ENCODE measurements around the gene GRM5. TPM values are rescaled to one million over a fixed set of nuclear protein-coding genes. Genes with fewer than 3 reads are reported as not detected.

GRM5 gene
- polyA plus RNA-seq, 3 donors from 2014 or later: not detected

- H3K4me3 Mint-ChIP-seq: no peak overlapping the region
- H3K36me3 Mint-ChIP-seq: no peaks in the 10 kb centered on the region
- no peaks in the 10 kb centered on the region for H3K4me1 Mint-ChIP-seq
- H3K27ac Mint-ChIP-seq: no peak overlapping the region
- peaks cover 0 to 2% (median 0%) of the 10 kb centered on the region in 3 donors for H3K27me3 Mint-ChIP-seq (ENCODE audit: low read depth in 3 of 3)
- H3K9me3 Mint-ChIP-seq: no peaks in the 10 kb centered on the region
- DNase-seq: no peak
These were observed 544.0 kb downstream of the GRM5 start for GRCh38 chr11:88521799-88522201.

- no peak overlapping the region for H3K4me3 Mint-ChIP-seq
- H3K9me3 Mint-ChIP-seq: no peaks in the 10 kb centered on the region
- H3K36me3 Mint-ChIP-seq: no peaks in the 10 kb centered on the region
- peaks cover 0 to 2% (median 0%) of the 10 kb centered on the region in 3 donors for H3K27me3 Mint-ChIP-seq (ENCODE audit: low read depth in 3 of 3)
- no peaks in the 10 kb centered on the region for H3K4me1 Mint-ChIP-seq
- no peak overlapping the region for H3K27ac Mint-ChIP-seq
- no peak for DNase-seq
These were observed 544.4 kb downstream of the GRM5 start for GRCh38 chr11:88521399-88521798.

GRCh38 chr11:88520391-88520790 is 545.4 kb downstream of the GRM5 start:
- H3K9me3 Mint-ChIP-seq: no peaks in the 10 kb centered on the region
- no peaks in the 10 kb centered on the region for H3K36me3 Mint-ChIP-seq
- DNase-seq: no peak
- peaks cover 0 to 4% (median 2%) of the 10 kb centered on the region in 3 donors for H3K27me3 Mint-ChIP-seq (ENCODE audit: low read depth in 3 of 3)
- no peak overlapping the region for H3K27ac Mint-ChIP-seq
- no peak overlapping the region for H3K4me3 Mint-ChIP-seq
- no peaks in the 10 kb centered on the region for H3K4me1 Mint-ChIP-seq

- Mint-ChIP-seq H3K4me1 (peaks cover 0 to under 1% of the 10 kb centered on the region in 2 donors), H3K27ac (no peak overlapping the region), H3K36me3 (peaks cover 0 to 4% (median 4%) of the 10 kb centered on the region in 3 donors), H3K9me3 (no peaks in the 10 kb centered on the region), H3K27me3 (ENCODE audit: low read depth in 3 of 3) (peaks cover 6 to 24% (median 9%) of the 10 kb centered on the region in 3 donors), H3K4me3 (no peak overlapping the region)
- no peak for DNase-seq
These were observed 550.8 kb downstream of the GRM5 start for GRCh38 chr11:88515002-88515401.

- H3K36me3 Mint-ChIP-seq: peaks cover 0 to 4% (median 4%) of the 10 kb centered on the region in 3 donors
- no peak overlapping the region for H3K27ac Mint-ChIP-seq
- H3K4me1 Mint-ChIP-seq: peaks cover 10 to 20% of the 10 kb centered on the region in 2 donors
- DNase-seq: no peak
- H3K9me3 Mint-ChIP-seq: no peaks in the 10 kb centered on the region
- peaks cover 10 to 48% (median 16%) of the 10 kb centered on the region in 3 donors for H3K27me3 Mint-ChIP-seq (ENCODE audit: low read depth in 3 of 3)
- H3K4me3 Mint-ChIP-seq: peak overlapping the region in 1 of 5 donors; percentile 51
These were observed 554.8 kb downstream of the GRM5 start for GRCh38 chr11:88511006-88511405.

- peak; percentile 10 to 34 (median 29) for DNase-seq
- Mint-ChIP-seq H3K4me1 (peaks cover 10 to 20% of the 10 kb centered on the region in 2 donors), H3K36me3 (peaks cover 0 to 4% (median 4%) of the 10 kb centered on the region in 3 donors), H3K9me3 (no peaks in the 10 kb centered on the region), H3K27me3 (ENCODE audit: low read depth in 3 of 3) (peaks cover 10 to 48% (median 17%) of the 10 kb centered on the region in 3 donors), H3K27ac (peak overlapping the region in 1 of 6 donors; percentile 56), H3K4me3 (peak overlapping the region; percentile 78 to 94 (median 83))
These were observed 556.8 kb downstream of the GRM5 start for GRCh38 chr11:88508759-88509581.

GRCh38 chr11:88508418-88508758 is 557.4 kb downstream of the GRM5 start:
- peaks cover 10 to 48% (median 17%) of the 10 kb centered on the region in 3 donors for H3K27me3 Mint-ChIP-seq (ENCODE audit: low read depth in 3 of 3)

GRCh38 chr11:88507771-88508417 is 557.9 kb downstream of the GRM5 start:
- H3K4me3 Mint-ChIP-seq: peak overlapping the region; percentile 81 to 94 (median 85)
- no peaks in the 10 kb centered on the region for H3K9me3 Mint-ChIP-seq
- peaks cover 10 to 48% (median 17%) of the 10 kb centered on the region in 3 donors for H3K27me3 Mint-ChIP-seq (ENCODE audit: low read depth in 3 of 3)
- no peak for DNase-seq
- peaks cover 10 to 20% of the 10 kb centered on the region in 2 donors for H3K4me1 Mint-ChIP-seq
- H3K36me3 Mint-ChIP-seq: peaks cover 0 to 4% (median 4%) of the 10 kb centered on the region in 3 donors
- H3K27ac Mint-ChIP-seq: no peak overlapping the region

More at GRCh38 chr11:88508418-88508758, 557.4 kb downstream of the GRM5 start:
- H3K36me3 Mint-ChIP-seq: peaks cover 0 to 4% (median 4%) of the 10 kb centered on the region in 3 donors
- no peak overlapping the region for H3K27ac Mint-ChIP-seq
- no peaks in the 10 kb centered on the region for H3K9me3 Mint-ChIP-seq
- no peak for DNase-seq
- H3K4me3 Mint-ChIP-seq: peak overlapping the region; percentile 81 to 94 (median 85)
- peaks cover 10 to 20% of the 10 kb centered on the region in 2 donors for H3K4me1 Mint-ChIP-seq

- H3K27ac Mint-ChIP-seq: no peak overlapping the region
- H3K36me3 Mint-ChIP-seq: peaks cover 0 to 4% (median 0%) of the 10 kb centered on the region in 3 donors
- no peaks in the 10 kb centered on the region for H3K4me1 Mint-ChIP-seq
- no peak overlapping the region for H3K4me3 Mint-ChIP-seq
- no peaks in the 10 kb centered on the region for H3K9me3 Mint-ChIP-seq
- peaks cover 5 to 15% (median 10%) of the 10 kb centered on the region in 3 donors for H3K27me3 Mint-ChIP-seq (ENCODE audit: low read depth in 3 of 3)
- no peak for DNase-seq
These were observed 564.2 kb downstream of the GRM5 start for GRCh38 chr11:88501541-88501940.

GRCh38 chr11:88495836-88496235 is 569.9 kb downstream of the GRM5 start:
- H3K9me3 Mint-ChIP-seq: no peaks in the 10 kb centered on the region
- H3K27ac Mint-ChIP-seq: no peak overlapping the region
- no peak overlapping the region for H3K4me3 Mint-ChIP-seq
- H3K4me1 Mint-ChIP-seq: no peaks in the 10 kb centered on the region
- DNase-seq: no peak
- H3K27me3 Mint-ChIP-seq (ENCODE audit: low read depth in 3 of 3): peaks cover 2 to 5% (median 3%) of the 10 kb centered on the region in 3 donors
- peaks cover 0 to 4% (median 0%) of the 10 kb centered on the region in 3 donors for H3K36me3 Mint-ChIP-seq

- Mint-ChIP-seq H3K4me1 (no peaks in the 10 kb centered on the region), H3K4me3 (no peak overlapping the region), H3K27me3 (ENCODE audit: low read depth in 3 of 3) (peaks cover 1 to 2% (median 2%) of the 10 kb centered on the region in 3 donors), H3K36me3 (no peaks in the 10 kb centered on the region), H3K27ac (no peak overlapping the region), H3K9me3 (no peaks in the 10 kb centered on the region)
- DNase-seq: no peak
These were observed 570.9 kb downstream of the GRM5 start for GRCh38 chr11:88494848-88495247.

GRCh38 chr11:88491674-88492073 is 574.1 kb downstream of the GRM5 start:
- no peak for DNase-seq

GRCh38 chr11:88489030-88489429 is 576.8 kb downstream of the GRM5 start:
- Mint-ChIP-seq H3K9me3 (no peaks in the 10 kb centered on the region), H3K4me3 (no peak overlapping the region), H3K36me3 (no peaks in the 10 kb centered on the region), H3K27ac (no peak overlapping the region), H3K27me3 (ENCODE audit: low read depth in 3 of 3) (peaks cover 0 to 4% (median 0%) of the 10 kb centered on the region in 3 donors), H3K4me1 (peaks cover 2 to 5% of the 10 kb centered on the region in 2 donors)
- DNase-seq: no peak

More at GRCh38 chr11:88491674-88492073, 574.1 kb downstream of the GRM5 start:
- Mint-ChIP-seq H3K4me3 (no peak overlapping the region), H3K9me3 (no peaks in the 10 kb centered on the region), H3K27me3 (ENCODE audit: low read depth in 3 of 3) (no peaks in the 10 kb centered on the region), H3K4me1 (no peaks in the 10 kb centered on the region), H3K36me3 (no peaks in the 10 kb centered on the region), H3K27ac (no peak overlapping the region)

- Mint-ChIP-seq H3K4me1 (peaks cover 2 to 5% of the 10 kb centered on the region in 2 donors), H3K4me3 (no peak overlapping the region), H3K27ac (no peak overlapping the region), H3K36me3 (no peaks in the 10 kb centered on the region), H3K27me3 (ENCODE audit: low read depth in 3 of 3) (peaks cover 0 to 4% (median 0%) of the 10 kb centered on the region in 3 donors), H3K9me3 (no peaks in the 10 kb centered on the region)
- no peak for DNase-seq
These were observed 578.1 kb downstream of the GRM5 start for GRCh38 chr11:88487646-88488045.

Data from immature natural killer cell (primary cell).